Hematopoietic multipotent progenitor cell treated with erythropoietin and hydrocortisone succinate and interleukin-3 and kit ligand, for 8 days (in vitro differentiated cells): ENCODE data around the gene HYI.

ENCODE experiments used
- DNase-seq: peaks from one replicate; pipeline ENCODE4 v3.0.0-alpha.2; 2015

Gene HYI

GRCh38 chr1:43444151-43444828 lies 9.4 kb downstream of the HYI start:
- DNase-seq: no peak

GRCh38 chr1:43443197-43443946 lies 10.4 kb downstream of the HYI start:
- DNase-seq: no peak

- DNase-seq: no peak
Measured at GRCh38 chr1:43442756-43443155, 11.0 kb downstream of the HYI start.

GRCh38 chr1:43441894-43442637 lies 11.7 kb downstream of the HYI start:
- DNase-seq: no peak

GRCh38 chr1:43441166-43441893 lies 12.4 kb downstream of the HYI start:
- no peak for DNase-seq

GRCh38 chr1:43440358-43440757 lies 13.4 kb downstream of the HYI start:
- no peak for DNase-seq

- no peak for DNase-seq
Measured at GRCh38 chr1:43439781-43440180, 13.9 kb downstream of the HYI start.

GRCh38 chr1:43438953-43439581 lies 14.7 kb downstream of the HYI start:
- DNase-seq: no peak

- no peak for DNase-seq
Measured at GRCh38 chr1:43438576-43438952, 15.2 kb downstream of the HYI start.

GRCh38 chr1:43438006-43438405 lies 15.7 kb downstream of the HYI start:
- DNase-seq: no peak

GRCh38 chr1:43437031-43437973 lies 16.4 kb downstream of the HYI start:
- DNase-seq: no peak

GRCh38 chr1:43436371-43436770 lies 17.4 kb downstream of the HYI start:
- no peak for DNase-seq

- DNase-seq: no peak
Measured at GRCh38 chr1:43435146-43436145, 18.3 kb downstream of the HYI start.

GRCh38 chr1:43434256-43434655 lies 19.5 kb downstream of the HYI start:
- no peak for DNase-seq

GRCh38 chr1:43432907-43433306 lies 20.8 kb downstream of the HYI start:
- DNase-seq: no peak

GRCh38 chr1:43432171-43432860 lies 21.4 kb downstream of the HYI start:
- no peak for DNase-seq

GRCh38 chr1:43431676-43432075 lies 22.1 kb downstream of the HYI start:
- no peak for DNase-seq

- DNase-seq: no peak
Measured at GRCh38 chr1:43430831-43431230, 22.9 kb downstream of the HYI start.

- no peak for DNase-seq
Measured at GRCh38 chr1:43427941-43428340, 25.8 kb downstream of the HYI start.

GRCh38 chr1:43427524-43427923 lies 26.2 kb downstream of the HYI start:
- DNase-seq: no peak
